ENCODE measurements around the gene BNC2.

Gene BNC2

DNA sequence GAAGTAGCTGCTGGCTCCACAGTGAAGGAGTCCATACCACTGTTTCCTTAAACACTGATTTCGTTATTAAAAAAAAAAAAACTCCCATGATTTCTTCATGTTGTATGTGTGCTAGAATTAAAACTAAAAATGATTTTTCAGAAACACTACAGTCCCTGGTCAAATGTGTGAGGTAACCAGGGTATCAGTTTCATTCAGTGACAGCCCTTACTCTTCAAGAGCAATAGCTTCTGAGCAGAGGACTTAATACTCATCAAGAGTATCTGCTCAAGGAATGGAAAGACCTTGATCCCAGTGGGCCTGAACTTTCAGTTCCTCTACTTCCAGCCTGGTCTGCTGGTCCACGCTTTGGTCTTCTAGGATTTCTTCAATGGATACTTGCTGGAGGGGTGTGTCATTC is 95.1 kb downstream of the BNC2 start:
- H3K36me3 Mint-ChIP-seq (ENCODE audit: low read depth): no peaks in the 10 kb centered on the region
- peaks cover 4% of the 10 kb centered on the region for H3K9me3 Mint-ChIP-seq
- H3K27ac Mint-ChIP-seq: no peak overlapping the region
- H3K4me3 Mint-ChIP-seq: no peak overlapping the region
- H3K4me1 Mint-ChIP-seq (ENCODE audit: low read depth): no peaks in the 10 kb centered on the region
- H3K27me3 Mint-ChIP-seq (ENCODE audit: low read depth): no peaks in the 10 kb centered on the region

DNA sequence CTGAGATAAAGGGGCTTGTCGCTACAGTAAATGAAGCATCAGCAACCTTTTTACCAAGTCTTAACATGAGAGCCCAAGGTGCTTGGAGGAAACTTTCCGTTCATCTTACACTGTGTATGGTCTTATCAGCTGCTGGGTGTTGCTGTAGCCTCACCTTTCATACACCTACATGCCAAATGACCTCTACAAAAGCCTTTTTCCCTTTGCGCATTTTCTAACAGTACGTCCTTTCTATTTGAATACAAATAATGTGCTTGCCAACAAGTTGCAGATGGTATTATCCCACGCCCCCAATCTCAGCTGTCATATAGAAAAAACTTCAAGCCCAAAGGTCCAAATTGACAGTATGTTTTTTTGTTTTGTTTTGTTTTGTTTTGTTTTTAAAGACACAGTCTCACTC is 96.9 kb downstream of the BNC2 start:
- Mint-ChIP-seq H3K4me1 (ENCODE audit: low read depth) (no peaks in the 10 kb centered on the region), H3K9me3 (peaks cover 7% of the 10 kb centered on the region), H3K27ac (no peak overlapping the region), H3K4me3 (no peak overlapping the region), H3K27me3 (ENCODE audit: low read depth) (no peaks in the 10 kb centered on the region), H3K36me3 (ENCODE audit: low read depth) (no peaks in the 10 kb centered on the region)

DNA sequence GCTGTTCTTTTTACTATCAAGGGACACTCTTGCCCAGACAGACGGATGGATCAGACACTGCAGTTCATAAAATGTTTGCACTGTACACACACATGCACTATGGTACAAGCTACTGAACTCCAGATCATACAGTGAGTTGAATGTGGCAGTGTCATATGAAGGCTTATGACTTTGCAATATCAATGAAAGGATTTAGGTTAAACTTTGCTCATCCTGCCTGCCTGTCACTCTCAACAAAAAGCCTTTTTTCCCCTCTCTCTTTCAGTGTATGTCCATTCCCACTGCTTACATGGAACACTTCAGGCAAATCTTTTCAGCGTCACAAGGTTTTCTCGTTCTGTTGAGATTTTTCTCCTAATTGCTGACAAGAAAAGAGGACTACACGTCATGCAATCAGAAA is 97.4 kb downstream of the BNC2 start:
- no peak overlapping the region for H3K4me3 Mint-ChIP-seq
- no peaks in the 10 kb centered on the region for H3K4me1 Mint-ChIP-seq (ENCODE audit: low read depth)
- H3K36me3 Mint-ChIP-seq (ENCODE audit: low read depth): no peaks in the 10 kb centered on the region
- no peak overlapping the region for H3K27ac Mint-ChIP-seq
- no peaks in the 10 kb centered on the region for H3K27me3 Mint-ChIP-seq (ENCODE audit: low read depth)
- H3K9me3 Mint-ChIP-seq: peaks cover 5% of the 10 kb centered on the region

DNA sequence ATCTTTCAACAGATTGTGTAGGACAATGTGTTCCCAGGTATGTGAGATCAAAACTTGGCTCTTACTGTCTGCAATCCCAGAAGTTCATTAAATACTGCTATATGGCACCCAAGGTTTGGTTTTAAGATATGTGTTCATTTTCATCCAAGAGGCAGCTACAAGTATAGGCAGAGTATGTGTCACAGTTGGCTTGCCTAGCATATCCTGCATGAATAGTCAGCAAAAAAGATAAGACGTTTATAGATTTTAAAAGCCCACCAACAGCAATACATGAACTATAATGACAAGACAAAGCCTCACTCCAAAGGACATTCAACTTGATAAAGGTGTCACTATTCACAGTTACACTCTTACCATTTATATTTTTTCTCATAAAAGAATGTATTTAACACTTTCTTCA is 99.1 kb downstream of the BNC2 start:
- no peaks in the 10 kb centered on the region for H3K27me3 Mint-ChIP-seq (ENCODE audit: low read depth)
- H3K36me3 Mint-ChIP-seq (ENCODE audit: low read depth): no peaks in the 10 kb centered on the region
- no peak overlapping the region for H3K27ac Mint-ChIP-seq
- H3K9me3 Mint-ChIP-seq: peaks cover 9% of the 10 kb centered on the region
- H3K4me1 Mint-ChIP-seq (ENCODE audit: low read depth): no peaks in the 10 kb centered on the region
- no peak overlapping the region for H3K4me3 Mint-ChIP-seq

DNA sequence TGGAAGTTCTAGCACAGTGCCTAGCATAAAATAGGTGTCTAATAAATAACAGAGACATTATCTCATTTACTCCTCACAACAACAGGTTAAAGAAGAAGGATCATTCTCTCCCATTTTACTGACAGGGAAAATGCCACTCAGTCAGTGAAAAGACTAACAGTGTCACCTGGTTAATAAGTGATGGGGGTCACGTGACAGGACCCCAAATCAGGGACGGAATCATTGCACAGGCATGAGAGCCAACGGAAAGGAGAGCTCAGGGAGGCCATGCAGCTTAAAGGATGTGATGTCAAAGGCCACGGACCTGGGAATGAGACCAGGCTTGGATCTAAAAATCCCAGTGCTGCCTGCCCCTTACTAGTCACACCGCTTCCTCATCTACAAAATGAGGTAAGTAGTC is 101.2 kb downstream of the BNC2 start:
- Mint-ChIP-seq H3K9me3 (peaks cover 9% of the 10 kb centered on the region), H3K27ac (no peak overlapping the region), H3K4me3 (no peak overlapping the region), H3K4me1 (ENCODE audit: low read depth) (no peaks in the 10 kb centered on the region), H3K36me3 (ENCODE audit: low read depth) (no peaks in the 10 kb centered on the region), H3K27me3 (ENCODE audit: low read depth) (no peaks in the 10 kb centered on the region)

DNA sequence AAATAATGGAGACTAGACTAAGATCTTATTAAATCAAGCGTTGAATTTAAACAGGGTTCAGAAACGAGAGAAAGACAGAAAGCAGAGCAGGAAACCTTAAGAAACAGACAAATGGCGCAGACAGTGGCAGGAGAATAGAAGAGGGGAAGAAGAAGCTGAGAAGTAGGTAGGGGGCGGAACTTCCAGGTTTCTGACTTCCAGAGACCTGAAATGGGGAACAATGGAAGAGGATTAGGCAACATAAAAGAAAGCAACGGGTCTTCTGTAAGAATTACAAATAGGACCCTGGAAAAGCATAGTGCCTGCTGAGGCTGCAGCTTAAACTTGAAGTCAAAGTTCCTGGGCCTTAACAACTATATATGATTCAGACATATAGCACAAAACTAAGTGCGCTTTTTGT is 101.7 kb downstream of the BNC2 start:
- H3K27ac Mint-ChIP-seq: no peak overlapping the region
- no peaks in the 10 kb centered on the region for H3K36me3 Mint-ChIP-seq (ENCODE audit: low read depth)
- peaks cover 9% of the 10 kb centered on the region for H3K9me3 Mint-ChIP-seq
- no peaks in the 10 kb centered on the region for H3K4me1 Mint-ChIP-seq (ENCODE audit: low read depth)
- H3K4me3 Mint-ChIP-seq: no peak overlapping the region
- H3K27me3 Mint-ChIP-seq (ENCODE audit: low read depth): no peaks in the 10 kb centered on the region

DNA sequence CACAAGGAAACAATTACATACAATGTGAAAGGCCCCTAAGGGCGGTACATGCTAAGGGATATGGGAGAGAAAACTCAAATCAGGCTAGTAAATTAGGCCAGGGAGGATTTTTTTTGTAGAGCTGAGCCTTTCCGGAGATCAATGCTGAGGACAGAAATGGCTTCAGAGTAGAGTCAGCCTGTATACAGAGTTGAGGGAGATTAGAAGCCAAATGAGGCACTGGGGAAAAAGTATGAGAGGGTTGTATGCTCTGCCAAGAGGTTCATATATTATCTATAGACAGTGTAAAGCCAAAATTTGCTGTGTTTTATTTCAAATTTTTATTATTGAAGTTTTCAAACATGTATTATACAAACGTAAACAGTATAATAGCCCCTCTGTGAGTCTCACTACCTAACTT is 103.1 kb downstream of the BNC2 start:
- Mint-ChIP-seq H3K9me3 (peaks cover 9% of the 10 kb centered on the region), H3K27me3 (ENCODE audit: low read depth) (no peaks in the 10 kb centered on the region), H3K36me3 (ENCODE audit: low read depth) (no peaks in the 10 kb centered on the region), H3K4me3 (no peak overlapping the region), H3K27ac (no peak overlapping the region), H3K4me1 (ENCODE audit: low read depth) (no peaks in the 10 kb centered on the region)

DNA sequence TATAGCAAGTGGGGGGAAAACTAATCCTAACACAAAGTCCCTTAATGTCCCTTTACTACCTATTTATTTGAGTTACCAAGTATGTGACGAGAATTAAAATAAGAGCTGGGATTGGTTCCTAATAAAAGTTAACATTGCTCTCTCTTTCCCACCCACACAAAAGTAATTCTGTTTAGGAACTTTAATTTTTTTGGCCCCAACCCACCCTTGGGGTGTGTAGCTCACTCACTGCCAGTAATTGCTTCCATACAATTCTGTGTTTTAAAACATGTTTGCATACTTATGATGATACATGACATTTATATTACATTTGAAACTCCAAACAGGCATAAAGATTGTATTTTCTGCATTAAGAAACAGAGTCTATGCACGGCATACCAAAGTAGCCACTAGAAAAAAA is 106.5 kb downstream of the BNC2 start:
- Mint-ChIP-seq H3K4me3 (no peak overlapping the region), H3K4me1 (ENCODE audit: low read depth) (no peaks in the 10 kb centered on the region)

DNA sequence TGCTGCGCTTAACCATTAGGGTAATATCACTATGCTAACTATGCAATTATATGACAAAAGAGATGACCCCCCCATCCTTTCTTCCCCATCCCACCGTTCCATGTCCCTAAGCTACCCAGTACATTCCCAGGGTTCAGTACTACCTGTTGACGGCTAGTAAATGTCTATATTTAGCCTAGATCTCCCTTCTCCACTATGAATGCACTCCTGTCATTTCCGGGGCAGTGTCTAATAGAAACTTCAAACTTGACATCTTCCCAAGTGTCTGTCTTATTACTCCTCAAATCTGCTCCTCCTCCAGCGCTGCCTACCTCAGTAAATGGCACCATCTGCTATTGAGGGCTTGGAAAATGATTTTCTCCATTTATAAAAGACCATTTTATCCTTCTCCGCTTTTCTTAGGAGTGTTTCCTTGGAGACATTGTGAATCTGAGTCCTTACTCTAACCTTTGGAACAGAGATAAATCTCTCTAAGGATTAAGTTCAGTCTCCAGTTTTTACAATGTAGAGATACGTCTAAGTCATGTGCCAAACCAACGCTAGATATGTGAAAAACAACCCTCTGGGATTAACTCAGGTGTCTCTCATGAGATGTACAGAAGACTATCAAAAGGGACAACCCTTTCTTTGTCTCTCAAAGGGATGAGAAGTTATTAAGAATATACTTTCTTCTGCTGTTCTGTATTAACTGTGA is 114.9 kb downstream of the BNC2 start:
- Mint-ChIP-seq H3K9me3 (no peaks in the 10 kb centered on the region), H3K4me3 (no peak overlapping the region), H3K4me1 (ENCODE audit: low read depth) (no peaks in the 10 kb centered on the region), H3K27ac (no peak overlapping the region), H3K36me3 (ENCODE audit: low read depth) (no peaks in the 10 kb centered on the region), H3K27me3 (ENCODE audit: low read depth) (no peaks in the 10 kb centered on the region)

More for the DNA sequence above, 106.5 kb downstream of the BNC2 start:
- Mint-ChIP-seq H3K9me3 (peaks cover 6% of the 10 kb centered on the region), H3K36me3 (ENCODE audit: low read depth) (no peaks in the 10 kb centered on the region), H3K27me3 (ENCODE audit: low read depth) (no peaks in the 10 kb centered on the region), H3K27ac (no peak overlapping the region)

DNA sequence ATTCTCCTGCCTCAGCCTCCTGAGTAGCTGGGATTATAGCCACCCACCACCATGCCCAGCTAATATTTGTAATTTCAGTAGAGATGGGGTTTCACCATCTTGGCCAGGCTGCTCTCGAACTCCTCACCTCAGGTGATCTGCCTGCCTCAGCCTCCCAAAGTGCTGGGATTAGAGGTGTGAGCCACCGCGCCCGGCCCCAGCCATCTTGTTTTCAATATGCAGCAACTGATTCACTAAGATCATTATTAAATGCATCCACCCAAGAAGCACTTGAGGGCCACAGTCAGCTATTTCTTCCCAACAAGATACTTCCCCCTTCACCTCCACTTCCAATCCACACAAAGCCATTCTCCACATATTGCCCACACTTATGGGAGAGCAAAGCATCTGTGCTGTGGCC is 115.8 kb downstream of the BNC2 start:
- no peaks in the 10 kb centered on the region for H3K27me3 Mint-ChIP-seq (ENCODE audit: low read depth)
- no peaks in the 10 kb centered on the region for H3K36me3 Mint-ChIP-seq (ENCODE audit: low read depth)
- no peak overlapping the region for H3K4me3 Mint-ChIP-seq
- H3K4me1 Mint-ChIP-seq (ENCODE audit: low read depth): no peaks in the 10 kb centered on the region
- H3K27ac Mint-ChIP-seq: no peak overlapping the region
- no peaks in the 10 kb centered on the region for H3K9me3 Mint-ChIP-seq

DNA sequence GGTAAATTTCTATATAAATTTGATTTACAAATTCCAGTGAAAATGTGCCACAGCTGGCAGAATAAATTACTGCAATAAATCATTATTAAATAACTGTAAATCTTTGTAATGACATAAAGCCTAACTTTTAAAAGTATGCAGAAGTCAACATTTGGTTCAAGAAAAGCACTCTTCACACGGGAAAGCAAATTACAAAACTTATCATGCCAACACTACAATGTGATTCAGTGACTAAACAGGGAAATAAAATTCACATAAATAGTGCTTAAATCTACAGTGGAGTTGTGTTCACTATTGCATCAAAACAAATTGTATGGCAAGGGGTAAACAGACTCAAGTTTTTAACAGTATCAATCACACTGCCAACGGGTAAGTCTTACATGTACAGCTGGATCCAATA is 117.2 kb downstream of the BNC2 start:
- no peaks in the 10 kb centered on the region for H3K36me3 Mint-ChIP-seq (ENCODE audit: low read depth)
- no peaks in the 10 kb centered on the region for H3K9me3 Mint-ChIP-seq
- H3K27me3 Mint-ChIP-seq (ENCODE audit: low read depth): no peaks in the 10 kb centered on the region
- no peaks in the 10 kb centered on the region for H3K4me1 Mint-ChIP-seq (ENCODE audit: low read depth)
- H3K27ac Mint-ChIP-seq: no peak overlapping the region
- no peak overlapping the region for H3K4me3 Mint-ChIP-seq

DNA sequence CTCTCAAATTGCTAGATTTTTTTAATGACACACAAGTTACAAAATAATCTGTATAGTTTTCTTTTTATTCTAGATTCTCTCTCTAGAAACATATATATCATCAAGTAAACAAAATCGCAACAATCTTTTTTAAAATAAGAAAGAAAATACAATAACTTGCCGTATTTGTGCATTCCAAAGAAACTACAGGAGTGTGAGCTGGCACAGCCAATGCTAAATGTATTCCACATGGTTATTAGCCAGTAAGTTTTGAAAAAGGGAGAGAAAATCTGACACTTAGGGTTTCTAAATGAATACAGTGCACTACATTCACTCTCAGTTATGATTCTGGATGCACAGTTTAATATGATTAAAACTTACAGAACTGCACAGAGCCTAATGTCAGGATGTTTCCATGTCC is 117.9 kb downstream of the BNC2 start:
- Mint-ChIP-seq H3K27me3 (ENCODE audit: low read depth) (no peaks in the 10 kb centered on the region), H3K27ac (no peak overlapping the region), H3K9me3 (no peaks in the 10 kb centered on the region), H3K36me3 (ENCODE audit: low read depth) (no peaks in the 10 kb centered on the region), H3K4me3 (no peak overlapping the region), H3K4me1 (ENCODE audit: low read depth) (no peaks in the 10 kb centered on the region)

DNA sequence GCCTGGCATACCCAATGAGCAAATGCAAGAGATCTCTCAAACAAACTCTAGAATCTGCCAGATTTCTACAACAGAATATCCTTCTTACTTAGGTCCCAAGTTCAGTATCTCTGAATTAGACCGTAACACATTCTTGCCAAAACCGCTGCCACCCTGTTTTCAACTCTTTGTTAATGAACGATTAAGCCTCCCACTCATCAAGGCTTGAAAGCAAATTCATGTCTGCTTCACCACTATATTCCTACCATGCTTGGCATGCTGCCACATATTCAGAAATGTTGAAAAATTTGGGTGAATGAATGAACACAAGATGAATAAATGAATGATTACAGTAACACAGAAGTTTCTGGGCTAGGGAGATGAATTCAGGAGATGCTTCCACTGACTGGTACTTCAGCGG is 119.9 kb downstream of the BNC2 start:
- no peaks in the 10 kb centered on the region for H3K4me1 Mint-ChIP-seq (ENCODE audit: low read depth)
- no peaks in the 10 kb centered on the region for H3K27me3 Mint-ChIP-seq (ENCODE audit: low read depth)
- no peak overlapping the region for H3K4me3 Mint-ChIP-seq
- H3K36me3 Mint-ChIP-seq (ENCODE audit: low read depth): no peaks in the 10 kb centered on the region
- H3K27ac Mint-ChIP-seq: no peak overlapping the region
- H3K9me3 Mint-ChIP-seq: no peaks in the 10 kb centered on the region

DNA sequence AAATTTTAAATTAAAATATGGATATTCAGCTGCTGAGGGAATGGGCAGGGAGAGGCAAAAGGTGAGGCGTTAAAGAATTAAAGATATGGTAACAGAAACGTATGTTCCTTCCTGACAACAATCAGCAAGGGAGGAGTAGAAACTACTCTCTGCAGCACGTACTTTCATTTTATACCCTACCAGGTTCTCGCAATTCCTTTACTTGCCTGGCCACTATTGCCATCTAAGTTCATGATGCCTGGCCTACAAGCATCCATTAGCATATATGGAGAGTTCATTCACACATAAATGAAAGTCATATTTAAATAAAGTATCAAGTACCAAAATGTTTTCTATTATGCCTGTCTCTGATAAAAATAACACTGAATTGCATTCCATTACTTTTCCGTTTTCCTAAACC is 125.1 kb downstream of the BNC2 start:
- Mint-ChIP-seq H3K4me1 (ENCODE audit: low read depth) (no peaks in the 10 kb centered on the region), H3K9me3 (no peaks in the 10 kb centered on the region), H3K36me3 (ENCODE audit: low read depth) (no peaks in the 10 kb centered on the region), H3K27ac (no peak overlapping the region), H3K27me3 (ENCODE audit: low read depth) (no peaks in the 10 kb centered on the region), H3K4me3 (no peak overlapping the region)

DNA sequence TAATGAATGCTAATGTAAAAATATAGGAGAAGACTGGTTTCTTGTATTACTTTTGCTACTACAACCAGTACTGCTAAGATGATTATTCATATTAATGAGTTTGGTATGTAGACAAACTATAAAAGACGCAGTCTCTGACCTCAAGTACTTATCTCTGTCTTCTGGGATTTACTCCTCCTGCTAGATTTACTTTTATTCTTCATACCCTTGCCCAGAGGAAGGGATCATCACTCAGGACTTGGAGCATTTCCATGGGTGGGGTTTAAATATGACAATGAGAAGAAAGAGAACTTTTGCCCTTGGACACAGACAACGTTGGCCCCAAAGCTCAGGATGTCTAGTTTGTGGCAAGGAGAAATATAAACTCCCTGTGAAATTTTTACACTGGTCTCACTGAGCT is 126.1 kb downstream of the BNC2 start:
- Mint-ChIP-seq H3K27ac (no peak overlapping the region), H3K9me3 (peaks cover 4% of the 10 kb centered on the region), H3K36me3 (ENCODE audit: low read depth) (no peaks in the 10 kb centered on the region), H3K27me3 (ENCODE audit: low read depth) (no peaks in the 10 kb centered on the region), H3K4me3 (no peak overlapping the region), H3K4me1 (ENCODE audit: low read depth) (no peaks in the 10 kb centered on the region)

DNA sequence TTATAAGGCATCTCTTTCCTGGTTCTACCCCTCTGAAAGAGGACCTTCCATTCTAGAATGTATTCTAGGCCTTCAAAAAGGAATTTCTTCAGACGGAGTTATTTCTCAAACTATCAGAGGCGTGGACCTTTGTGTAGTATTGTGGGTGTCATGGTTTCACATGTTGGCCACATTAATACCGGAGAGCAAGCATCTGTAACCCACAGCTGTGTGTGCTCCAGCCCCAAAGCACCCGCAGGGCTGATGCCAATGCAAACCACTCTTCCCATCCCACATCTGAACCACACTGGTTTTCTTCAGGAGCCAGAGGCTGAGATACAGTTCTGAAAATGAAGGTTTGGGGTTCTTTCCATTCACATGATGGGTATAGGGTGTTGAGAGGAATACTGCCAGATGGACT is 127.1 kb downstream of the BNC2 start:
- H3K9me3 Mint-ChIP-seq: peaks cover 4% of the 10 kb centered on the region

More for the DNA sequence above, 127.1 kb downstream of the BNC2 start:
- H3K27me3 Mint-ChIP-seq (ENCODE audit: low read depth): no peaks in the 10 kb centered on the region
- H3K36me3 Mint-ChIP-seq (ENCODE audit: low read depth): no peaks in the 10 kb centered on the region
- H3K4me3 Mint-ChIP-seq: no peak overlapping the region
- no peaks in the 10 kb centered on the region for H3K4me1 Mint-ChIP-seq (ENCODE audit: low read depth)
- H3K27ac Mint-ChIP-seq: no peak overlapping the region
